A549 (cell line): ENCODE measurements around the gene ARF1.

Experiments used
- CBX8 ChIP-seq: fragments of 200-600 bp; sonication (generic); IDR thresholded peaks from 2 replicates; pipeline ENCODE4 v1.6.1; 2016
- CTCF ChIP-seq: fragments of >200 bp; sonication (Bioruptor Twin); formaldehyde crosslinking; IDR thresholded peaks from 3 replicates; pipeline ENCODE4 v1.5.1; 2016
- EHMT2 ChIP-seq: fragments of 200-600 bp; sonication (generic); IDR thresholded peaks from 2 replicates; pipeline ENCODE4 v1.6.1; 2016; ENCODE audit warnings: antibody characterized with exemption, low read depth, mild to moderate bottlenecking, moderate library complexity
- GATA3 ChIP-seq: IDR thresholded peaks from 2 replicates; pipeline ENCODE4 v1.6.1; 2012; ENCODE audit warnings: borderline replicate concordance
- KDM1A ChIP-seq: fragments of 200-600 bp; sonication (generic); IDR thresholded peaks from 2 replicates; pipeline ENCODE4 v1.6.1; 2016; ENCODE audit warnings: low read depth, mild to moderate bottlenecking
- MYC ChIP-seq: IDR thresholded peaks from 2 replicates; pipeline ENCODE4 v1.6.1; 2012; ENCODE audit warnings: mild to moderate bottlenecking, inconsistent platforms, low read length, improper control_type of control experiment, borderline replicate concordance
- NR3C1 ChIP-seq: fragments of >200 bp; sonication (Bioruptor Twin); formaldehyde crosslinking; IDR thresholded peaks from 3 replicates; pipeline ENCODE4 v1.6.1; 2017
- PBX3 ChIP-seq: IDR thresholded peaks from 2 replicates; pipeline ENCODE4 v1.6.1; 2012
- RNF2 ChIP-seq: fragments of 200-600 bp; sonication (generic); IDR thresholded peaks from 2 replicates; pipeline ENCODE4 v1.6.1; 2016; ENCODE audit warnings: low read depth, mild to moderate bottlenecking, antibody characterized with exemption, moderate library complexity, borderline replicate concordance
- TF ChIP-seq, protein P1 (sequence below): fragments of 450-650 bp; IDR thresholded peaks from 2 replicates; pipeline ENCODE4 v1.6.1; 2014; ENCODE audit warnings: antibody characterized with exemption

DNA sequence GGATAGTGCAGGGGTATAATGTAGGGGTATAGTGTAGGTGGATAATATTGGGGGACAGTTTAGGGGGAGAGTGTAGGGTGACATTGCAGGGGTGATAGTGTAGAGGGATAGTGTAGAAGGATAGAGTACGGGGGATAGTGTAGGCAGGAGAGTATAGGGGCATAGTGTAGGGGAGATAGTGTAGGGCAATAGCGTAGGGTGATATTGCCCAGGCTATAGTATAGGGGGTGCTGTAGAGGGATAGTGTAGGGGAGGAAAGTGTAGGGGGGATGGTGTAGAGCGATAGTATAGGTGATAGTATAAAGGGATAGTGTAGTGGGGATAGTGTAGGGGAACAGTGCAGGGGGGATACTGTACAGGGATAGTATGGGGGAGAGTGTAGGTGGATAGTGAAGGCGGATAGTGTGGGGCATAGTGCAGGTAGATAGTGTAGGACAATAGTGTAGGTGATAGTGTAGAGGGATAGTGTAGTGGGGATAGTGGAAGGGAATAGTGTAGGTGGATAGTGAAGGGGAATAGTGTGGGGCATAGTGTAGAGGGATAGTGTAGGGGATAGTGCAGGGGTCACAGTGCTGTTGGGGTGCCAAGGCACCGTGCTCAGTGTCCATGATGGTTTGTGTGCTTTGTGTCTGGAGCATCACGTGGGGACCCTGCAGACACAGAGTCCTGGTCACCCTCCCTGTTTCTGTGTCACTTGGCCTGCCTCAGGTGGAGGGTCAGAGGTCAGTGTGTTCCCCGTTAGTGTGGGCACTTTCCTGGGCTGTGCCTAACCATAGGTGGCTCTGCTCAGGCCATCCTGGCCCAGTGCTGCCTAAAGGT lies 10.5 kb upstream of the ARF1 start:
- TF ChIP-seq PBX3, result no peak
- TF ChIP-seq KDM1A, result no peak
- no peak for TF ChIP-seq CTCF
- no peak for TF ChIP-seq CBX8
- TF ChIP-seq MYC, result no peak
- TF ChIP-seq, protein P1, sequence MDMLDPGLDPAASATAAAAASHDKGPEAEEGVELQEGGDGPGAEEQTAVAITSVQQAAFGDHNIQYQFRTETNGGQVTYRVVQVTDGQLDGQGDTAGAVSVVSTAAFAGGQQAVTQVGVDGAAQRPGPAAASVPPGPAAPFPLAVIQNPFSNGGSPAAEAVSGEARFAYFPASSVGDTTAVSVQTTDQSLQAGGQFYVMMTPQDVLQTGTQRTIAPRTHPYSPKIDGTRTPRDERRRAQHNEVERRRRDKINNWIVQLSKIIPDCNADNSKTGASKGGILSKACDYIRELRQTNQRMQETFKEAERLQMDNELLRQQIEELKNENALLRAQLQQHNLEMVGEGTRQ, result no peak
- no peak for TF ChIP-seq RNF2
- TF ChIP-seq GATA3, result no peak
- no peak for TF ChIP-seq EHMT2
- no peak for TF ChIP-seq NR3C1
